NOMO-1 treated with DMSO at 0.1 percent for 48 hours (cell line): ENCODE results near the gene ZNF774.
A peak's percentile ranks its signal among the peaks of the same experiment; 100 is the strongest.
"Not testable (repeated sequence)": the region's sequence is repeated elsewhere in the genome, so short reads cannot be mapped to it uniquely, and the experiment has no call there.

Experiments
- DNase-seq: peaks from one replicate; lab custom pipeline; 2025; ENCODE audit not compliant: unreplicated experiment; lab: John Stamatoyannopoulos, UW

The ZNF774 gene

GRCh38 chr15:90388462-90389380, 36.6 kb downstream of the ZNF774 start:
- DNase-seq: peak; percentile 73

- no peak for DNase-seq
These were observed 37.4 kb downstream of the ZNF774 start for GRCh38 chr15:90389513-90389912.

DNA sequence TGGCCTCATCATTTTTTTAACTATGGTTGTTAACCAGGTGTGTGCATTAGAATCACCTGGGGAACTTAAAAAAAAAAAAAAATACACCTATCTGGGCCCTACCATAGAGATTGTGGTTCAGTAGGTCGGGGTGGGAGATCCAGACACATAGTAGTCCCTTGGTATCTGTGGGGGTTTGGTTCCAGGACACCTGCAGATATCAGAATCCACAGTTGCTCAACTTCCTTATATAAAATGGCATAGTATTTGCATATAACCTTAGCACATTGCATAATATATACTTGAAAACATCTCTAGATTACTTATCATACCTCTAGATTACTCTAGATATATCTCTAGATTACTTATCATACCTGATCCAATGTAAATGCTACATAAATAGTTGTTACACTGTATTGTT, 41.0 kb downstream of the ZNF774 start:
- DNase-seq: peak; percentile 6

DNA sequence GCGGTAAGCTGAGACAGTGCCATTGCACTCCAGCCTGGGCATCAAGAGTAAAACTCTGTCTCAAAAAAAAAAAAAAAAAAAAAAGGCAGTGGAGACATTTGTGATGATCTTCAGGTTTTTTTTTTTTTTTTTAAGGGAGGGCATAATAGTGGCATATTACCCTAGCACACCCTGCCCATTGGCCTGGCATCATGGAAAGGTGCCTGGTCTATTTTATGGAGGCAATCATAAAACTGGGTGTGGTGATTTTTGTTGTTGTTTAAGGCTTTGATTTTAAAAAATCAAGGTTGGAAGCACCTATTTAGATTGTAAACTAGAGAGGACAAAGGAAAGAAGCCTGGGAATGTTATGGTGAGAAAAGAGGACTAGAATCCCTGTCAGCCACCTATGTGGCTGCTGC, 42.0 kb downstream of the ZNF774 start:
- no peak for DNase-seq

GRCh38 chr15:90394748-90395442, 42.8 kb downstream of the ZNF774 start:
- DNase-seq: no peak

DNA sequence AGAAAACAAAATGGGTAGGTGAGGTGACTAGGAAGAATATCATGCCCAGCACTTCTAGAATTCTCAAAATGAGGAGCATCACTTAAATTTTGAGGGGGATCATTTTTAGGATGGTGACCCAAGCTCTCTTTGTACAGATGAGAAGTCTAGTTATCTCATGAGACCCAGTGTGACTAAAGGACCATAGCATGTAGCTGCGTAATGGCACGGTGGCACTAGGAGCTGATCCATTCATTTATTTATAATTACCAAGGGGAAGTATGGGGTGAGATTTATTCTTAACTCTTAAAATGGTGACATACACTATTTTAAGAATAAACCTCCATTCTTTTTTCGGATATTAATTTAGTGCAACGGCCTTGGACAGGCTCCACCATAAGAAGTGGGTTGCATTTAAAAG, 44.2 kb downstream of the ZNF774 start:
- no peak for DNase-seq

- DNase-seq: peak; percentile 62
These were observed 48.1 kb downstream of the ZNF774 start for GRCh38 chr15:90400005-90400758.

DNA sequence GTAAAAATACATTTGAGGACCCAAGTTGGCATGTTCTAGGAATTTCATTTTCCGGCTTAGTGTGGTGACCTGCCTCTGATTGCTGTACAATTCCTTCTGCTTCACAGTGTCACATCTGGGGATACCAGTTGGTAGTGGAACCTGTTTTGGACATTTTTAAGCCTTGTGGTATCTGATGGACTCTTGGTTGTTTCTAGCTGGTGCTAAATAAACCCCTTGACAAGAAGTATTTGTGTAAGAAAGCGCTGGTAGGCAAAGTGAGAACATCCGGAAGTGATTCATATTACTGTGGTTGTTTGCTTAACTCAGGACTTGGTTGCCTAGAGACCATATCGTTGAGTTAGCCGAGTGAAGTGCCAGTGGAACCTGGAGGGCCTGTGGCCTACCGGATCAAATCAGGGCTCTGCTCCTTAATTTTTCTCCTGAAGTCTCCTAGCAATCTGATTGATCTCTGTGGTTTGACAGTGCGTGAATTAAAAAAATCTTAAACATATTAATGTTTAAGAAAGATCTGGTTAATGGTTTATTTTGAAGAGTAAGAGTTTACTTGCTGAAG, 48.8 kb downstream of the ZNF774 start:
- peak; percentile 99 for DNase-seq

DNA sequence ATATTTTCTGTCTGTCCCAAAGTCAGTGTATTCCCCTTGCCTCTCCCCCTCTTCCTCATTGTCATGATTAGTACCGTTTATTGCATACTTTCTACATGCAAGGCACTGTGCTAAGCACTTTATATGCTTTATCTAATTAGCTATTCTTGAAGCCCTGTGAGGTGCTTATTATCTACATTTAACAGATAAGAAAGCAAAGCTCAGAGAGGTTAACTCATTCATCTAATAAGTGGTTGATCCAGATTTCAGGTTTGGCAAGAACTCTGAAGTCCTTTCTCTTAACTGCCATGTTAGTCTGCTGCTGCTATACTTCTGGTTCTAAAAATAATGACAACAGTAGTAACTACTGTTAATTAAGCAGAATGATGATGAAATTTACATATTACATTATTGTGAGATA, 49.4 kb downstream of the ZNF774 start:
- no peak for DNase-seq

GRCh38 chr15:90402223-90402622, 50.1 kb downstream of the ZNF774 start:
- peak; percentile 72 for DNase-seq

DNA sequence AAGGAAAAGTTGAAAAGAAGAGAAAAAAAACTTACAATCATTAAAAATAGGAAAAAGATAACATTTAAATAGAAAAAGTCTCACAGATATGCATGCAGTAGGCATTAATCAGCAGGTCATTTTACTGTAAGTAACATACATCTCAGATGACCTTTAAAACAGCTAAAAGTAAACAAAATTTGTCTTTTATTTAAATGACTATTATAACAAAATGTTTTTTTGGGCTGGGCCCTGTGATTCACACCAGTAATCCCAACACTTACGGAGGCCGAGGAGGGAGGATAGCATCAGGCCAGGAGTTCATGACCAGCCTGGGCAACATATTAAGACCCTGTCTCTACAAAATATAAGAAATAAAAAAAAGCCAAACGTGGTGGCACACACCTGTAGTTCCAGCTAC, 50.7 kb downstream of the ZNF774 start:
- no peak for DNase-seq

GRCh38 chr15:90405055-90405607, 53.0 kb downstream of the ZNF774 start:
- no peak for DNase-seq

DNA sequence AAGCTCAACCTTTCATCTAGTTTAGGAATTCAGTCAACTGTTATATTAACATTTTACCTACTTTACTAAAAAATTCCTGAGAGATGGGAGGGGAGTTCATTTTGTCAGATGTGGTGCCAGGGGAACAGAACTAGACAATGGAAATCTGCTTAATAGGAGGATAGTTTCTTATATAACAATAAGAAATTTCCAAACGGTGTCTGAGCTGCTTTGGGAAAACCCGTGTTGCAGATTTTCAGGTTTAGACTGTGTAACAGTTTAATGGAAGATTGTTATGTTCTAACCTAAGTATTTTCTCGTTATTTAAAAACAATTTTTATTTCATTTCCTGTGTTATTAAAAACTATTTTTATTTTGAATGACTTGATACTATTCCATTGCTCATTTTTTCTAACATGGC, 55.3 kb downstream of the ZNF774 start:
- DNase-seq: no peak

DNA sequence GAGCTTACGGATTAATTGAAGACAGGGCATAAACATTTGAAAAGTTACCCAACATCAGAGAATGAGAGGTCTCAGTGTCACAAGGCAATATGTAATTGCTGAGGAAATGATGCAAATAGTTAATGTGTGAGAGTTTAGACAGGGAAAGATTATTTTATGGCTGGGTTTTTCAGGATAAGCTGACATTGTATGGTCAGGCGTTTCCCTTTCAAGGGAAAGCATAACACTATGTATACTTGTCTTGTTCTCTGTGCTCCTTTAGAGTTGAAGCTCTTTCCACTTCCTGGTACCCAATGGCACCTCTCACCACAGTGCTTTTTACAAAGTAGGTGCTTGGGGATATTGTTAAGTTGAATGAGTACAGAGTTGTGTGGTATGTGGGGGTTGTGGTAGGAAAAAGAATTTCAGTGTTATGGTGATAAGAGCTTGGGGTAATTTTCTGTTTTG, 55.8 kb downstream of the ZNF774 start:
- DNase-seq: peak; percentile 27

DNA sequence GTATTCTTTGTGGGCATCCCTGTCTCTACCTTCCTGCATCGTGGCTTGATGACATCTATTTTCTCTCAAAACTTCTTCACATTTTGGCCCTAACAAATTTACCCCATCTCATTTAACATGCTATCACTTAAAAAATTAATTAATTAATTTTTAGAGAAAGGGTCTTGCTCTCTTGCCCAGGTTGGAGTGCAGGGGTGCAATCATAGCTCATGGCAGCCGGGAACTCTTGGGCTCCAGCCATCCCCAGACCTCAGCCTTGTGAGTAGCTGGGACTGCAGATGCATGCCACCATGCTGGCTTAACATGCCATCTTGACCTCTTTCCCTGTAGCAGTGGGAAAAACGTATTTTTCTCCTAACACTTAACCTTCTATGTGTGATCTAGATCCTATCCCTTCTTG, 56.6 kb downstream of the ZNF774 start:
- DNase-seq: no peak

- not testable (repeated sequence) for DNase-seq
These were observed 57.5 kb downstream of the ZNF774 start for GRCh38 chr15:90409587-90409986.

DNA sequence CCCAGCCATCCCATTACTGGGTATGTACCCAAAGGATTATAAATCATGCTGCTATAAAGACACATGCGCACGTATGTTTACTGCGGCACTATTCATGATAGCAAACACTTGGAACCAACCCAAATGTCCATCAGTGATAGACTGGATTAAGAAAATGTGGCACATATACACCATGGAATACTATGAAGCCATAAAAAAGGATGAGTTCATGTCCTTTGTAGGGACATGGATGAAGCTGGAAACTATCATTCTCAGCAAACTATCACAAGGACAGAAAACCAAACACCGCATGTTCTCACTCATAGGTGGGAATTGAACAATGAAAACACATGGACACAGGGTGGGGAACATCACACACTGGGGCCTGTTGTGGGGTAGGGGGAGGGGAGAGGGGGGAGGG, 58.2 kb downstream of the ZNF774 start:
- DNase-seq: not testable (repeated sequence)

- no peak for DNase-seq
These were observed 59.1 kb downstream of the ZNF774 start for GRCh38 chr15:90411176-90411575.
